Fibroblast of pulmonary artery (primary cell): ENCODE data around the gene SERAC1.

ENCODE experiments used
- DNase-seq: peaks from one replicate; pipeline ENCODE4 v3.0.0-alpha.2; 2010; ENCODE audit warnings: low read depth
- H3K4me3 ChIP-seq: replicated peaks from 2 replicates; pipeline ENCODE4 v1.5.1; 2011; ENCODE audit warnings: low read depth, mild to moderate bottlenecking, control low read depth, low read length, moderate library complexity
- CTCF ChIP-seq: IDR thresholded peaks from 2 replicates; pipeline ENCODE4 v1.5.1; 2011; ENCODE audit warnings: mild to moderate bottlenecking, control low read depth, low read length, inconsistent platforms; ENCODE audit errors: missing control alignments

The SERAC1 gene

DNA sequence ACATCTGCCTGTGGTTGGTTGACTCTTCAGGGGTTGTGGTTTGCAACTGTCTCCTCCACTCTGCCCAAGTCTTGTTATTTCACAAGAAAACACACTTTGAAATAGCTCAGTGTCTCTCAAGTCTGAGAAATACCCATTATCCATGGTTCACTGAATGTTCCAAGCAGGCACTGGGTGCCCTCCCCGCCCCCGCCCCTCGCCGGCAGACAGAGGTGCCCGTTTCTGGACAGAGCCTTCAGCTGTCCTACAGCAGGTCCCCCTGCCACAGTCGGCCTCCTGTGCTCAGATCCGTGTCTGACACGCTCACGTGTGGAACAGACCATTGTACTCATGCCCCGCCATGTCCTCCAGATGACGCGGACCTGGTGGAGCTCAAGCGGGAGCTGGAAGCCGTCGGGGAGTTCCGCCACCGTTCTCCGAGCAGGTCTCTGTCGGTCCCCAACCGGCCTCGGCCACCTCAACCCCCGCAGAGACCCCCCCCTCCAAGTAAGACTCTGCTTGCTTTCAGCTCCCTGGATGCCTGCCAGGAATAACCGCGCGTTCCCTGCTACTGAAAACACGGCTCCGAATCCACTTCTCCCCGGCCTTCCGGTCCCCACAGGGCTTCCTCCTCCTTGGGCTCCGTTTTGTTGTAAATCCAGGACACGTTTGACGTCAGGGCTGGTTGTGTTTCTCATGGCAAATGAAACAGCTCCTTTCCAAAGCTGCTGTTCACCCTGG is 81.4 kb downstream of the SERAC1 start:
- DNase-seq = peak; percentile 21
- H3K4me3 ChIP-seq = no peak overlapping the region
- TF ChIP-seq CTCF = no peak

DNA sequence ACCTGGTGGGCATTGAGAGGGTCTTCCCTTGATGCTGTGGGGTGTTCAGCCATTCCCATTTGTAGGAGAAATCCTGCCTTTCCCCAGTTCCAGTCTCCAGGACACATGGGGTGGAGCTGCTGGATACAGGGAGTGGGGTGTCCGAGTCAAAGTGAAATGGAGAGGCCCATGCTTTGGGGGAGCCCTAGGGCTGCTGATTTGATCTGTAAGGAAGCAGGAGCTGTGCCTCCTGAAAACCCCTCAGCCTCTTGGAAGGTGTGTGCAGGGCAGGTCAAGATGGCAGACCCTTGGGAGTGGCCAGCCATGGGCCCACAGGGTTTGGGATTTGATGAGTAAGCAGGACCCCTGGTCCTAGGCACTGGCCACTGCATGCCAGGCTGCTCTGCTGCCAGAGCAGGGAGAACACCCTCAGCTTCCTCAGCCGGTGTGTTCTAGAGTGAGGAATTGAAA is 82.0 kb downstream of the SERAC1 start:
- no peak for DNase-seq
- H3K4me3 ChIP-seq = no peak overlapping the region
- TF ChIP-seq CTCF = no peak

- no peak overlapping the region for H3K4me3 ChIP-seq
- DNase-seq = no peak
- no peak for TF ChIP-seq CTCF
Measured at GRCh38 chr6:158085261-158086053, 82.6 kb downstream of the SERAC1 start.

- DNase-seq = no peak
- H3K4me3 ChIP-seq = no peak overlapping the region
- no peak for TF ChIP-seq CTCF
Measured at GRCh38 chr6:158083455-158084325, 84.4 kb downstream of the SERAC1 start.

GRCh38 chr6:158081657-158081935 is 86.5 kb downstream of the SERAC1 start:
- H3K4me3 ChIP-seq = no peak overlapping the region
- peak; percentile 22 for DNase-seq
- no peak for TF ChIP-seq CTCF

DNA sequence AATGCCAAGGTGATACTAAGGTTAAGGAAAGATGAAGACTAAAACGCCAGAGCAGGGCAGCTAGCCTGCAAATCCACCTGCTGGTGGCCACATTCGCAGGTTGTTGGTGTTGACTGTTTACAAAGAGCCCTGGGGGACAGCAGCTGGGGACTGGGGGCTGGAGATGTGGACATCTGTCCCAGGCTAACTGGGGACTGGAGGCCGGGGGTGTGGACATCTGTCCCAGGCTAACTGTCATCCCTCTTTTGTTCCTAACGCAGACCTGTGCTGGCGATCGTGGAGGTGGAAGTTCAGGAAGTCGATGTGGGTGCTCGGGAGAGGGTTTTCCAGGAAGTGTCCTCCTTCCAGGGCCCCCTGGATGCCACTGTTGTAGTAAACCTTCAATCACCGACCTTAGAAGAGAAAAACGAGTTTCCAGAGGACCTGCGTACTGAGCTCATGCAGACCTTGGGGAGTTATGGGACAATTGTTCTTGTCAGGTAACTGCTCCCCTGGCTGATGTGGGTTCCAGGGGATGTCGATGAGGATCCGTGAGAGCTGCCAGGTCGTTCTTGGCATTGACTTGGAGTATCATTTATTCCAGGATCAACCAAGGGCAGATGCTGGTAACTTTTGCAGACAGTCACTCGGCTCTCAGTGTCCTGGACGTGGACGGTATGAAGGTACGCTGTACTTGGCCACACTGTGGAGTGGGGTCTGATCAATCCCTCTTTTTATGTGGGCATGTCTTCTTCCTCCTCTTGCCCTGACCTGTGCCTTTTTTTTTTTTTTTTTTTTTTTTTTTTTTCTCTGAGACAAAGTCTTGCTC is 87.0 kb downstream of the SERAC1 start:
- TF ChIP-seq CTCF = no peak
- DNase-seq = no peak
- no peak overlapping the region for H3K4me3 ChIP-seq
